Loucy (cell line): ENCODE data around the gene NTRK1.
A peak's percentile ranks its signal among the peaks of the same experiment; 100 is the strongest.

Experiments used
- H2AFZ ChIP-seq: fragments of 200-600 bp; sonication (generic); 2 replicates; pipeline ENCODE4 v1.6.0; 2016; ENCODE audit warnings: antibody characterized with exemption, mild to moderate bottlenecking, low read length, moderate library complexity
- H3F3A ChIP-seq: fragments of 200-600 bp; 2 replicates; pipeline ENCODE4 v1.6.0; 2016; ENCODE audit warnings: antibody characterized with exemption, low read depth, mild to moderate bottlenecking
- H3K27me3 ChIP-seq: fragments of 200-600 bp; sonication (generic); 2 replicates; pipeline ENCODE4 v1.6.1; 2014; ENCODE audit warnings: low read length, mild to moderate bottlenecking; ENCODE audit not compliant: insufficient read depth, poor library complexity, severe bottlenecking
- H3K36me3 ChIP-seq: fragments of 200-600 bp; sonication (generic); 2 replicates; pipeline ENCODE4 v1.6.1; 2016; ENCODE audit warnings: low read length; ENCODE audit not compliant: insufficient read depth
- H3K4me1 ChIP-seq: fragments of 200-600 bp; sonication (generic); 2 replicates; pipeline ENCODE4 v1.5.1; 2014; ENCODE audit warnings: low read length, mild to moderate bottlenecking; ENCODE audit not compliant: insufficient read depth, poor library complexity, severe bottlenecking
- H3K4me2 ChIP-seq: fragments of 200-600 bp; sonication (generic); 2 replicates; pipeline ENCODE4 v1.6.0; 2014; ENCODE audit warnings: antibody characterized with exemption, low read length, low read depth, mild to moderate bottlenecking; ENCODE audit not compliant: poor library complexity, severe bottlenecking
- H3K4me3 ChIP-seq: fragments of 200-600 bp; sonication (generic); 2 replicates; pipeline ENCODE4 v1.5.1; 2014; ENCODE audit warnings: low read length, mild to moderate bottlenecking, mixed read lengths; ENCODE audit not compliant: poor library complexity, severe bottlenecking
- H3K79me2 ChIP-seq: fragments of 200-600 bp; sonication (generic); 2 replicates; pipeline ENCODE4 v1.6.1; 2014; ENCODE audit warnings: low read length; ENCODE audit not compliant: insufficient read depth
- H3K9ac ChIP-seq: fragments of 200-600 bp; sonication (generic); 2 replicates; pipeline ENCODE4 v1.6.0; 2014; ENCODE audit warnings: mild to moderate bottlenecking, low read depth, low read length, moderate library complexity; ENCODE audit not compliant: poor library complexity, severe bottlenecking
- H3K9me2 ChIP-seq: fragments of 200-600 bp; sonication (generic); replicated peaks from 2 replicates; pipeline ENCODE4 v1.6.1; 2016; ENCODE audit warnings: low read depth, low read length, mixed read lengths
- H3K9me3 ChIP-seq: fragments of 200-600 bp; sonication (generic); 2 replicates; pipeline ENCODE4 v1.6.1; 2014; ENCODE audit warnings: mild to moderate bottlenecking, antibody characterized with exemption, low read length, low read depth; ENCODE audit not compliant: insufficient read depth
- H4K20me1 ChIP-seq: fragments of 200-600 bp; sonication (generic); 2 replicates; pipeline ENCODE4 v1.6.0; 2014; ENCODE audit warnings: antibody characterized with exemption, low read length, mild to moderate bottlenecking; ENCODE audit not compliant: insufficient read depth, poor library complexity, severe bottlenecking
- EZH2phosphoT487 ChIP-seq: fragments of 200-600 bp; IDR thresholded peaks from 2 replicates; pipeline ENCODE4 v1.6.1; 2018; ENCODE audit warnings: antibody characterized with exemption, mild to moderate bottlenecking, moderate library complexity, borderline replicate concordance
- TF ChIP-seq, protein P1 (sequence below): fragments of 200-600 bp; sonication (generic); conservative IDR thresholded peaks from 2 replicates; pipeline ENCODE4 v1.5.1; 2014; ENCODE audit warnings: mild to moderate bottlenecking, antibody characterized with exemption, low read length

NTRK1 gene

DNA sequence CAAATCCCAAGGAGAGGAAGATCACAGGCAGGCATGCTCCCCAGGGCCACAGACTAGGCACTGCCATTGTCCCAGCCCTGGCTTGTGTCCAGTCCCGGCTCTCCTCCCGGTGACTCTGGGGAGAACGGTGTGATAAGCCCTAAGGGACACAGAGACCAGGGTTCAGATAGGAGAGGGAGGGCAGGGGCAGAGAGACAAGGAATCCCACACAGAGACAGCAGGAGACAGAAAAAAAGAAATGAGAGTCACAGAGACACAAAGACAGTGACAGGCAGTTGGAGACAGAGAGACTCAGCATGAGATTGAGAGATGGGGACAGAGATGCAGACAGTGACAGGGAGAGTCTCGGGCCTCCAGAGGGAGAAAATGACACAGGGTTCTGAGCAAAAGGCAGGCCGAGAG lies 2.1 kb upstream of the NTRK1 start:
- Histone ChIP-seq H3F3A (no peaks in the 10 kb centered on the region), H4K20me1 (no peaks in the 10 kb centered on the region), H3K4me1 (peaks cover 24% of the 10 kb centered on the region), H3K4me3 (no peak overlapping the region), H3K79me2 (no peaks in the 10 kb centered on the region), H3K36me3 (no peaks in the 10 kb centered on the region), H3K9ac (no peak overlapping the region), H3K27me3 (no peaks in the 10 kb centered on the region), H2AFZ (no peak overlapping the region), H3K9me2 (no peaks in the 10 kb centered on the region), H3K4me2 (no peak overlapping the region), H3K9me3 (no peaks in the 10 kb centered on the region)
- no peak for TF ChIP-seq EZH2phosphoT487

- Histone ChIP-seq H3F3A (no peaks in the 10 kb centered on the region), H3K4me1 (peaks cover 29% of the 10 kb centered on the region), H2AFZ (no peak within 1 kb of the TSS), H3K27me3 (no peaks in the 10 kb centered on the region), H3K79me2 (no peaks in the 10 kb centered on the region), H3K9me2 (no peaks in the 10 kb centered on the region), H3K36me3 (no peaks in the 10 kb centered on the region), H4K20me1 (no peaks in the 10 kb centered on the region), H3K4me3 (no peak within 1 kb of the TSS), H3K9ac (no peak within 1 kb of the TSS), H3K9me3 (no peaks in the 10 kb centered on the region), H3K4me2 (no peak within 1 kb of the TSS)
- TF ChIP-seq, protein P1, sequence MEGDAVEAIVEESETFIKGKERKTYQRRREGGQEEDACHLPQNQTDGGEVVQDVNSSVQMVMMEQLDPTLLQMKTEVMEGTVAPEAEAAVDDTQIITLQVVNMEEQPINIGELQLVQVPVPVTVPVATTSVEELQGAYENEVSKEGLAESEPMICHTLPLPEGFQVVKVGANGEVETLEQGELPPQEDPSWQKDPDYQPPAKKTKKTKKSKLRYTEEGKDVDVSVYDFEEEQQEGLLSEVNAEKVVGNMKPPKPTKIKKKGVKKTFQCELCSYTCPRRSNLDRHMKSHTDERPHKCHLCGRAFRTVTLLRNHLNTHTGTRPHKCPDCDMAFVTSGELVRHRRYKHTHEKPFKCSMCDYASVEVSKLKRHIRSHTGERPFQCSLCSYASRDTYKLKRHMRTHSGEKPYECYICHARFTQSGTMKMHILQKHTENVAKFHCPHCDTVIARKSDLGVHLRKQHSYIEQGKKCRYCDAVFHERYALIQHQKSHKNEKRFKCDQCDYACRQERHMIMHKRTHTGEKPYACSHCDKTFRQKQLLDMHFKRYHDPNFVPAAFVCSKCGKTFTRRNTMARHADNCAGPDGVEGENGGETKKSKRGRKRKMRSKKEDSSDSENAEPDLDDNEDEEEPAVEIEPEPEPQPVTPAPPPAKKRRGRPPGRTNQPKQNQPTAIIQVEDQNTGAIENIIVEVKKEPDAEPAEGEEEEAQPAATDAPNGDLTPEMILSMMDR, result no peak
- no peak for TF ChIP-seq EZH2phosphoT487
Measured at GRCh38 chr1:156858959-156859522, 1.6 kb upstream of the NTRK1 start, which contains the start of gene INSRR. TSS of gene INSRR (minus strand) at chr1:156859117. CDS start at chr1:156858621, 496 bp downstream.

- Histone ChIP-seq H3K9me2 (no peaks in the 10 kb centered on the region), H3K9ac (no peak overlapping the region), H3K36me3 (no peaks in the 10 kb centered on the region), H3K4me1 (peaks cover 32% of the 10 kb centered on the region), H3K9me3 (no peaks in the 10 kb centered on the region), H3K79me2 (no peaks in the 10 kb centered on the region), H3K4me3 (no peak overlapping the region), H3K4me2 (no peak overlapping the region), H4K20me1 (no peaks in the 10 kb centered on the region), H3K27me3 (no peaks in the 10 kb centered on the region), H2AFZ (no peak overlapping the region), H3F3A (no peaks in the 10 kb centered on the region)
- TF ChIP-seq EZH2phosphoT487, result no peak
- TF ChIP-seq, protein P1, result no peak
Measured at GRCh38 chr1:156859523-156860112, 1.0 kb upstream of the NTRK1 start.

DNA sequence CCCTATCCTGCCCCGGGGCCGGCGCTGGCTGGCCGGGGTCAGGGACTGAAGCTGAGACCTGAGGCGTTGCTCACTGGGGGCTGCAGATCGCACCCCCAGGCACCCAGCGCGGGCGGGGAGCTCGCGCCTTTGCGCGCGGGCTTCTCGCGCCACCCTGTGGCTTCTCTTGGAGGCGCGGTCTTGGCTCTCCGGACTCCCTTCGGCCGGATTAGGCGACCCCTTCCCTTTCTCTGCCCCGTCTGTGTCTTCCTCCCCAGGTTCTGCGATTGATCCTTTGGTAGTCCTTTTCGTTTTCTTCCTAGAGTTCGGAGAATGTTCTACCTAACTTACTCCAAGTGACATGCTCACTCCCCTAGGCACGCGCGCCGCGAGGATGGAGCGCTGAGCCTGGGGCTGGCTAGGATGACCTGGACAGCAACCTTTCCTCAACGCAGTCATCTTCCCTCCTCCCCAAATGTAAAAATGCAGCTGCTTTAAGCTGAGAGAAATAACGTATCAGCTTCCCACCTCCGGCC lies 495 bp upstream of the NTRK1 start:
- Histone ChIP-seq H3K9me3 (no peaks in the 10 kb centered on the region), H3K4me1 (peaks cover 37% of the 10 kb centered on the region), H3F3A (no peaks in the 10 kb centered on the region), H3K27me3 (no peaks in the 10 kb centered on the region), H3K9ac (no peak overlapping the region), H3K4me2 (peak overlapping the region; percentile 59), H3K9me2 (no peaks in the 10 kb centered on the region), H4K20me1 (no peaks in the 10 kb centered on the region), H3K36me3 (no peaks in the 10 kb centered on the region), H2AFZ (peak overlapping the region; percentile 82), H3K79me2 (no peaks in the 10 kb centered on the region), H3K4me3 (peak overlapping the region; percentile 55)
- TF ChIP-seq, protein P1, result peak; percentile 35
- TF ChIP-seq EZH2phosphoT487, result no peak
